Hepatocyte (in vitro differentiated cells): ENCODE data around the gene RPS6KA1.

ENCODE experiments used
- CTCF ChIP-seq: fragments of 200-600 bp; sonication (generic); IDR thresholded peaks from 2 replicates; pipeline ENCODE4 v1.5.1; 2016; ENCODE audit warnings: antibody characterized with exemption, mild to moderate bottlenecking; ENCODE audit not compliant: poor library complexity
- EZH2 ChIP-seq: fragments of 200-600 bp; sonication (generic); IDR thresholded peaks from 2 replicates; pipeline ENCODE4 v1.6.1; 2016; ENCODE audit warnings: antibody characterized with exemption, mild to moderate bottlenecking, borderline replicate concordance

- TF ChIP-seq CTCF, result no peak
- no peak for TF ChIP-seq EZH2
Observed at GRCh38 chr1:26560403-26560780, 30.8 kb downstream of the RPS6KA1 start.
